Ishikawa (cell line): ENCODE data around the gene POSTN.

Experiments
- CEBPB ChIP-seq: IDR thresholded peaks from 2 replicates; pipeline ENCODE4 v1.6.1; 2012
- CREB1 ChIP-seq: IDR thresholded peaks from 2 replicates; pipeline ENCODE4 v1.6.1; 2012; ENCODE audit warnings: low read depth
- EGR1 ChIP-seq: IDR thresholded peaks from 2 replicates; pipeline ENCODE4 v1.6.1; 2012
- EP300 ChIP-seq: IDR thresholded peaks from 2 replicates; pipeline ENCODE4 v1.6.1; 2012; ENCODE audit warnings: borderline replicate concordance
- FOXM1 ChIP-seq: IDR thresholded peaks from 2 replicates; pipeline ENCODE4 v1.6.1; 2012; ENCODE audit warnings: low read depth, borderline replicate concordance
- NFIC ChIP-seq: IDR thresholded peaks from 2 replicates; pipeline ENCODE4 v1.6.1; 2012
- RAD21 ChIP-seq: IDR thresholded peaks from 2 replicates; pipeline ENCODE4 v1.6.1; 2012; ENCODE audit warnings: low read depth
- TAF1 ChIP-seq: IDR thresholded peaks from 2 replicates; pipeline ENCODE4 v1.6.1; 2012; ENCODE audit warnings: low read depth, mild to moderate bottlenecking
- TCF12 ChIP-seq: IDR thresholded peaks from 2 replicates; pipeline ENCODE4 v1.6.1; 2012; ENCODE audit warnings: low read depth
- TEAD4 ChIP-seq: IDR thresholded peaks from 2 replicates; pipeline ENCODE4 v1.6.1; 2012
- YY1 ChIP-seq: IDR thresholded peaks from 2 replicates; pipeline ENCODE4 v1.6.1; 2012; ENCODE audit warnings: low read depth
- ZBTB7A ChIP-seq: IDR thresholded peaks from 2 replicates; pipeline ENCODE4 v1.6.1; 2012; ENCODE audit warnings: low read depth
- TF ChIP-seq, protein P1 (sequence below): IDR thresholded peaks from 2 replicates; pipeline ENCODE4 v1.6.1; 2012
- TF ChIP-seq, protein P2 (sequence below): IDR thresholded peaks from 2 replicates; pipeline ENCODE4 v1.6.1; 2012
- TF ChIP-seq, protein P3 (sequence below): IDR thresholded peaks from 2 replicates; pipeline ENCODE4 v1.6.1; 2012; ENCODE audit warnings: low read depth, mild to moderate bottlenecking

Gene POSTN

DNA sequence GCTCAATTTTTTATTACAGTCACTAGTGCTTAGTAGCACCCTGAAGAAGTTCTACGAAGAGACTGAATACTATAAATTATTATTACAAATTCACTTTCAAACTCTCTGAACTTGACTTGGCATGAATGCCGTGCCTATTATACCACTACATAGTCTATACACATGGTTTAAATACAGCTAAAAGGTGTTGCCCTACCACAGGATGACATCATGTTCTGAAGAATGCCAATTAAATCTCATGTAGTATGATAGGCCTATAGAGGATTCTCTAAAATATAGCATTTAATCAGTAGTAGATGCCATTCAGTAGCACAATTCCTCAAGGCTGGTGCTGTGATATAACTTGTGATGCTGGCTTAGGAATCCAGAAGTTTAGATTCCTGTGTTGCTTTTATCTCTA lies 16.7 kb upstream of the POSTN start:
- TF ChIP-seq CEBPB: no peak
- no peak for TF ChIP-seq CREB1
- TF ChIP-seq TAF1: no peak
- peak; percentile 14; the same call in 1 of the 2 replicates for TF ChIP-seq TEAD4

DNA sequence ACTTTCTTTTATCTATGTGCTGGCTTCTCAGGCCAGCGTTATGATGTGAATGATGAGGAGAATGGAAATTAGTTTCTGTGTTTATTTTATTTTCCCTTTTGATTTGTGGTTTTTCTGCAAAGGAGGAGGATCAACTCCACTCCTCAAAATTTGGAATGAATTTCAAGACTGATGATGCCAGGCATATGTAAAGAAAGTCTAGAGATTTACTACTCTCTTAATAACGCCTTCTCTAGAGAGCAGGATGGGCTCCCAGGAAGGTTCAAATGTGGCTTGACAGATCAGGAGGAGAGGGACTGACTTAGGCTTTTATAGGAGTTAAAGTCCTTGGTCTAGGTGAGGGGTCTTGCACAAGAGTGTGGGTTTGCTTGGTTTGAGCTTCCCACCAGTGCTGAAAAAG lies 15.1 kb upstream of the POSTN start:
- TF ChIP-seq, protein P1, sequence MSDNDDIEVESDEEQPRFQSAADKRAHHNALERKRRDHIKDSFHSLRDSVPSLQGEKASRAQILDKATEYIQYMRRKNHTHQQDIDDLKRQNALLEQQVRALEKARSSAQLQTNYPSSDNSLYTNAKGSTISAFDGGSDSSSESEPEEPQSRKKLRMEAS: no peak
- no peak for TF ChIP-seq EGR1
- TF ChIP-seq TAF1: no peak

DNA sequence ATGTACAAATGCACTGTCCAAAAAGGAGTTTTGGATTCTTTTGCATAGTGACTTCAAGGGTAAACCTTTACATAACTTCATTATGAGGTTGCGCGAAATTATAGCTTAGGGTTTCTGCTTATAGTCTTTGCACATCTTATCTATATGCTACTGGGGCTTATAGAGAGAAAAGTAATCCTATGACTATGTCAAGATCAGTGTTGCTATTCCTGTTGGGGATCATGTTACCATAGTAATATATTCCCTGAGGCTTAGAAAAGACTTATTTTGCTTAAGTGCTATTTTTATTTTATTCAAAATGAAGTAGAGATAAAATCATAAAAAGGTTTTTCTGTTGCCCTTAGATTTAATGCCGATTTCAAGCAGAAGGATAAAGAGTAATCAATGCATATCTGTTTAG lies 14.7 kb upstream of the POSTN start:
- TF ChIP-seq TEAD4: no peak
- no peak for TF ChIP-seq ZBTB7A
- TF ChIP-seq, protein P1: no peak
- TF ChIP-seq, protein P2, sequence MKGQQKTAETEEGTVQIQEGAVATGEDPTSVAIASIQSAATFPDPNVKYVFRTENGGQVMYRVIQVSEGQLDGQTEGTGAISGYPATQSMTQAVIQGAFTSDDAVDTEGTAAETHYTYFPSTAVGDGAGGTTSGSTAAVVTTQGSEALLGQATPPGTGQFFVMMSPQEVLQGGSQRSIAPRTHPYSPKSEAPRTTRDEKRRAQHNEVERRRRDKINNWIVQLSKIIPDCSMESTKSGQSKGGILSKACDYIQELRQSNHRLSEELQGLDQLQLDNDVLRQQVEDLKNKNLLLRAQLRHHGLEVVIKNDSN: no peak
- TF ChIP-seq EP300: no peak
- no peak for TF ChIP-seq YY1
- no peak for TF ChIP-seq NFIC
- no peak for TF ChIP-seq EGR1
- TF ChIP-seq, protein P3, sequence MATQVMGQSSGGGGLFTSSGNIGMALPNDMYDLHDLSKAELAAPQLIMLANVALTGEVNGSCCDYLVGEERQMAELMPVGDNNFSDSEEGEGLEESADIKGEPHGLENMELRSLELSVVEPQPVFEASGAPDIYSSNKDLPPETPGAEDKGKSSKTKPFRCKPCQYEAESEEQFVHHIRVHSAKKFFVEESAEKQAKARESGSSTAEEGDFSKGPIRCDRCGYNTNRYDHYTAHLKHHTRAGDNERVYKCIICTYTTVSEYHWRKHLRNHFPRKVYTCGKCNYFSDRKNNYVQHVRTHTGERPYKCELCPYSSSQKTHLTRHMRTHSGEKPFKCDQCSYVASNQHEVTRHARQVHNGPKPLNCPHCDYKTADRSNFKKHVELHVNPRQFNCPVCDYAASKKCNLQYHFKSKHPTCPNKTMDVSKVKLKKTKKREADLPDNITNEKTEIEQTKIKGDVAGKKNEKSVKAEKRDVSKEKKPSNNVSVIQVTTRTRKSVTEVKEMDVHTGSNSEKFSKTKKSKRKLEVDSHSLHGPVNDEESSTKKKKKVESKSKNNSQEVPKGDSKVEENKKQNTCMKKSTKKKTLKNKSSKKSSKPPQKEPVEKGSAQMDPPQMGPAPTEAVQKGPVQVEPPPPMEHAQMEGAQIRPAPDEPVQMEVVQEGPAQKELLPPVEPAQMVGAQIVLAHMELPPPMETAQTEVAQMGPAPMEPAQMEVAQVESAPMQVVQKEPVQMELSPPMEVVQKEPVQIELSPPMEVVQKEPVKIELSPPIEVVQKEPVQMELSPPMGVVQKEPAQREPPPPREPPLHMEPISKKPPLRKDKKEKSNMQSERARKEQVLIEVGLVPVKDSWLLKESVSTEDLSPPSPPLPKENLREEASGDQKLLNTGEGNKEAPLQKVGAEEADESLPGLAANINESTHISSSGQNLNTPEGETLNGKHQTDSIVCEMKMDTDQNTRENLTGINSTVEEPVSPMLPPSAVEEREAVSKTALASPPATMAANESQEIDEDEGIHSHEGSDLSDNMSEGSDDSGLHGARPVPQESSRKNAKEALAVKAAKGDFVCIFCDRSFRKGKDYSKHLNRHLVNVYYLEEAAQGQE: no peak
- no peak for TF ChIP-seq TAF1

DNA sequence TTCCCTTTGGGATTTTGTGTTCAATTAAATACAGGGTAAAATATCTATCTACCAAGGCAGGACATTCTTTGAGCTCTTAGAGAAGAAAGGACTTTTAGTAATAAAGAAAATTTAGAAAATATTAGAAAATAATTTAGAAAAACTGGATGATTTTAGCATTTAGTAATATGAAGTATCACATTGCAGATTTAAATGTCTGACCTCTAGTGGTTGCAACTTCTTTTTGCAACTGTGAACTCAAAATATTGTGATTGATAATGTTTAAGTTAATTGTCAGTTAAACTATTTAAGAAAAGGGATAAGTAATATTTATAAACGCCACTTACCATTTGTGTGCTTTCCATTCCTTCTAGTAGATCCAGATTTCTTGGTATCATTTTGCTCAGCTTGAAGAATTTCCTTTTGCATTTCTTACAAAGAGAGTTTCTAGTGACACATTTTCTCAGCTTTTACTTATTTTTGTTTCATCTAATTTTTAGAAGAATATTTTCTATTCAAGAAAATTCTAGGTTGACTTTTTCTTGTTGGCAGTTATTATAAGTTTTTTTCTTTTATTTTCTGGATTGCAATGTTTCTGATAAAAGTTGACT lies 10.3 kb upstream of the POSTN start:
- TF ChIP-seq NFIC (no peak), ZBTB7A (no peak), TEAD4 (no peak), YY1 (no peak)
- TF ChIP-seq, protein P2: no peak

DNA sequence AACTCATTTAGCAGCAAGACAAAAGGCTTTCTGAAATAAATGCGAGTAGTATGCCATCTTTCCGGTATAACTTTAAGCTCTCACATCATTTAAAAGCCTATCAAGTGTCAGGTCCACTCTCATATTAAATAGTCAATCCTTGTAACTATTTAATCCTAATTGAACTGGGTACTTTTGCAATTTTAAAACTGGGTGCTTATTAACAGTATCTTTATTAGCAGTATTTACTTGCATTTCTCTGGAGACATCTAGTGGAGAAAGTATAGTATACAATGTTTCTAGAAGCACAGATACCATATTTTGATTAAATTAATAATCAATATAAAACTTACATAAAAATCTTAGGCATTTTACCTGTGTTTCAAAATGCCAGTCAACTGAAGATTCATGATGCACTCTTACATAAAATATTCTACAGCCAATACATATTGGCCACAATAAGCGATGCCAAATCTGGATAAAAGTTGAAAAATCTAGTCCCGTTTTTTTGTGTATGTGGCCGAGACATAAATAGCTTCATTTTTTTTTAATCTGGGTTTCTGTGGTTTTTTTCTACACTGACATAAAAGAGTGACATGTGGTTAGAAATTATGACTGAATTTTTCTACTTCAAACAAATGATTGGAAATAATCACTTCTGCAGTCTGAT lies 4.3 kb upstream of the POSTN start:
- TF ChIP-seq TCF12 (no peak), RAD21 (peak; percentile 57)

DNA sequence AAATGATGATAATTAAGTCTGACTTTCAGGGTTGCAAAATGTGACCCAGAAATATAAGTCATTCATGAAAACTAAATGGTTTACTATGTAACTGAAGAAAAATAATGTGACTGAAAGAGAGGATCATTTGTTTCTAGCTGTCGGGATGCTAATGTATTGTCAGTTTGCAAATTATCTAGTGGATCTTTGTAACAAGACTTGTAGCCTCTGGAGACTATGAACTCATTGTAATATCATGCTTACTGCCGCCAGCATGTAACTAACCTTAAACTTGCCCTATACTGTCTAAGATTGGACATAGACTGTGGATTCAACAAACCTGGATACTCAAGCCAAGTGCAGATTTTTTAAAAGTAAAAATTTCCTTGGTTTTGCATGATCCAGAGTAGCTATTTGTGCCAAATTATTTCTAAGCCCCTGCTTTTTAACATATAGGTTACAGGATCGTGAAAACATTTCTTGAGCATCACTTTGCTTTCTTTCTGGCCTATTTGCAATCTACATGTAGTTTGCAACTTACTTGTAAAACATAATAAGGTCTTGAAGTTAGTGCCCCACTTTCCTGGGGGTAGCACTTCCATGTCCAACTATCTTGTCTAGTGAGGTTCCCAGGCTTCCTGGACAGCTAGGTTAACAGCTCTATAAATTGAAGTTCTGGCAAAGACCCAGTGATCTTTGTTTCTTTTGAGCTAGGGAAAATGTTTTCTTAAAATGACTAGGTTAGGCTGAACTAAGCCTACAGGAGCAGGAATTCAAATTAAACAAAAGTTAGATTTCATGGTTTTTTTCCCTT lies 3.3 kb upstream of the POSTN start:
- TF ChIP-seq, protein P2: no peak
- TF ChIP-seq CEBPB: no peak
- no peak for TF ChIP-seq TEAD4
- TF ChIP-seq ZBTB7A: no peak
- no peak for TF ChIP-seq FOXM1
- TF ChIP-seq NFIC: no peak
- TF ChIP-seq, protein P3: no peak
- TF ChIP-seq, protein P1: no peak
- no peak for TF ChIP-seq EGR1
- no peak for TF ChIP-seq RAD21
- TF ChIP-seq TCF12: no peak
- TF ChIP-seq TAF1: no peak
- TF ChIP-seq YY1: no peak
